HG03196 (cell line): ENCODE results near the gene LRRC8D.
A peak's percentile ranks its signal among the peaks of the same experiment; 100 is the strongest.

Experiments
- ATAC-seq: cut with Tn5 transposase; IDR thresholded peaks from one replicate; pipeline ENCODE4 v1.9.1; 2021; ENCODE audit not compliant: unreplicated experiment

LRRC8D gene

GRCh38 chr1:89833183-89834082 is 12.6 kb downstream of the LRRC8D start:
- ATAC-seq, result no peak

GRCh38 chr1:89834083-89834704 is 13.4 kb downstream of the LRRC8D start:
- no peak for ATAC-seq

- no peak for ATAC-seq
Measured at GRCh38 chr1:89836252-89837035, 15.6 kb downstream of the LRRC8D start.

GRCh38 chr1:89837036-89837481 is 16.2 kb downstream of the LRRC8D start:
- no peak for ATAC-seq

GRCh38 chr1:89837510-89837909 is 16.7 kb downstream of the LRRC8D start:
- ATAC-seq, result no peak

GRCh38 chr1:89839516-89839915 is 18.7 kb downstream of the LRRC8D start:
- ATAC-seq, result no peak

- ATAC-seq, result no peak
Measured at GRCh38 chr1:89841507-89841906, 20.7 kb downstream of the LRRC8D start.

GRCh38 chr1:89842567-89843272 is 21.9 kb downstream of the LRRC8D start:
- ATAC-seq, result peak; percentile 29

GRCh38 chr1:89843273-89844130 is 22.7 kb downstream of the LRRC8D start:
- peak; percentile 86 for ATAC-seq

GRCh38 chr1:89844241-89844807 is 23.5 kb downstream of the LRRC8D start:
- ATAC-seq, result no peak

GRCh38 chr1:89844860-89845259 is 24.0 kb downstream of the LRRC8D start:
- no peak for ATAC-seq

GRCh38 chr1:89847191-89847729 is 26.4 kb downstream of the LRRC8D start:
- no peak for ATAC-seq

- no peak for ATAC-seq
Measured at GRCh38 chr1:89850844-89851415, 30.1 kb downstream of the LRRC8D start.

GRCh38 chr1:89854140-89854539 is 33.3 kb downstream of the LRRC8D start:
- no peak for ATAC-seq

GRCh38 chr1:89855413-89856123 is 34.7 kb downstream of the LRRC8D start:
- peak; percentile 73 for ATAC-seq

- ATAC-seq, result no peak
Measured at GRCh38 chr1:89863165-89863830, 42.5 kb downstream of the LRRC8D start.

GRCh38 chr1:89865498-89866382 is 44.9 kb downstream of the LRRC8D start:
- ATAC-seq, result no peak
